Right lobe of liver (tissue), 6 donors: ENCODE results near the gene FSHR. TPM values are rescaled to one million over a fixed set of nuclear protein-coding genes. Genes with fewer than 3 reads are reported as not detected.

Source experiments
- ATAC-seq, 4 donors: fragments of 200-7000 bp; cut with Tn5 transposase; one replicate each; pipeline ENCODE4 v1.9.1; 2020; ENCODE audit warnings: mild to moderate bottlenecking in 4 of 4, moderate library complexity in 4 of 4
- DNase-seq, 3 donors: peaks; one replicate each; pipeline ENCODE4 v3.0.0-alpha.2; 2020
- H3K27ac ChIP-seq, 3 donors: fragments of 200-600 bp; one replicate each; pipeline ENCODE4 v1.8.0; 2022
- H3K27me3 ChIP-seq, 2 donors: fragments of 200-600 bp; one replicate each; pipeline ENCODE4 v1.8.0; 2022
- H3K36me3 ChIP-seq, 4 donors: fragments of 200-600 bp; sonication (generic) in 1 of 4; one replicate each; pipeline versions ENCODE4 v1.5.1 to v1.8.0; 2017 to 2022; ENCODE audit warnings: control low read depth in 1 of 4
- H3K4me1 ChIP-seq, 4 donors: fragments of 200-600 bp; sonication (generic) in 1 of 4; one replicate each; pipeline versions ENCODE4 v1.5.1 to v1.8.0; 2017 to 2022; ENCODE audit warnings: control low read depth in 1 of 4
- H3K4me3 ChIP-seq, 3 donors: fragments of 200-600 bp; one replicate each; pipeline ENCODE4 v1.8.0; 2022
- H3K9me3 ChIP-seq, 4 donors: fragments of 200-600 bp; sonication (generic) in 1 of 4; one replicate each; pipeline versions ENCODE4 v1.5.1 to v1.8.0; 2017 to 2022; ENCODE audit warnings: control low read depth in 1 of 4
- CTCF ChIP-seq, 4 donors: fragments of 200-600 bp in 3 of 4; fragments of 450-650 bp in 1 of 4; IDR thresholded peaks; one replicate each; pipeline versions ENCODE4 v1.5.1 to v1.8.0; 2016 to 2022; ENCODE audit warnings: antibody characterized with exemption in 4 of 4, mild to moderate bottlenecking in 2 of 4
- POLR2A ChIP-seq: fragments of 450-650 bp; IDR thresholded peaks from one replicate; pipeline ENCODE4 v1.6.1; 2017; ENCODE audit warnings: antibody characterized with exemption, mild to moderate bottlenecking
- WGBS: methylation state at CpG from one replicate; pipeline ENCODE4 v1.1.6; 2018; ENCODE audit warnings: low coverage, low lambda C conversion rate; ENCODE audit not compliant: insufficient coverage; ENCODE audit errors: missing lambda C conversion rate; 5-methylcytosine and 5-hydroxymethylcytosine counted together
- intact Hi-C, 2 donors: fragments of 100-400 bp; cut with DNase I; formaldehyde crosslinking; loops; one replicate each; pipeline versions ENCODE4 v1.11.2 to v1.14.1; 2022
- total RNA-seq, 6 experiments: library from RNA; depleted of rRNA in 2 of 6; stranded (reverse); fragments of >200 nt in 2 of 6; fragmentation: NEBNext Ultra II Directional in 3 of 6; extraction: Animal tissue kit (Norgen Biotek cat#: 25700) in 3 of 6; gene quantifications; one replicate each; pipeline versions ENCODE4 v1.1.0 to v1.2.4, GENCODE V29; 2016 to 2023
- donor health status: DM: no; HTN: yes; CAD: no.
- donor health status: DM: no; HTN: no; CAD: no.
- donor health status: DM: no; HTN: no; CAD: no.
- donor health status: DM: no; HTN: yes; CAD: no.
- donor health status: DM: no; HTN: yes; CAD: no.

FSHR gene
- total RNA-seq, 6 experiments from 2014 or later: 0.06 TPM; not detected in 5

GRCh38 chr2:49174750-49175149 is 20.4 kb upstream of the FSHR start:
- ATAC-seq (no peak), DNase-seq (no peak)
- H3K36me3 ChIP-seq: no peaks in the 10 kb centered on the region
- TF ChIP-seq POLR2A (no peak), CTCF (IDR thresholded peaks at IDR 0.05) (no peak)
- intact Hi-C loops: no loop called here
- H3K4me3 ChIP-seq: no peak overlapping the region
- WGBS: 62% methylated on average over 3 of the region's 3 CpGs
- no peak overlapping the region for H3K27ac ChIP-seq
- no peaks in the 10 kb centered on the region for H3K9me3 ChIP-seq
- H3K27me3 ChIP-seq: no peaks in the 10 kb centered on the region
- H3K4me1 ChIP-seq: no peaks in the 10 kb centered on the region

GRCh38 chr2:49167131-49167530 is 12.8 kb upstream of the FSHR start:
- no peaks in the 10 kb centered on the region for H3K9me3 ChIP-seq
- no peak overlapping the region for H3K27ac ChIP-seq
- no peaks in the 10 kb centered on the region for H3K27me3 ChIP-seq
- no peaks in the 10 kb centered on the region for H3K36me3 ChIP-seq
- intact Hi-C loops: no loop called here
- H3K4me1 ChIP-seq: no peaks in the 10 kb centered on the region
- H3K4me3 ChIP-seq: no peak overlapping the region
- DNase-seq (no peak), ATAC-seq (no peak)
- TF ChIP-seq POLR2A (no peak), CTCF (IDR thresholded peaks at IDR 0.05) (no peak)

- intact Hi-C loops: no loop called here
- DNase-seq (no peak), ATAC-seq (peak in 1 of 4 donors; percentile 24)
- Histone ChIP-seq H3K27me3 (no peaks in the 10 kb centered on the region), H3K9me3 (no peaks in the 10 kb centered on the region), H3K36me3 (no peaks in the 10 kb centered on the region), H3K27ac (no peak overlapping the region), H3K4me1 (no peaks in the 10 kb centered on the region), H3K4me3 (no peak overlapping the region)
- TF ChIP-seq POLR2A (no peak), CTCF (IDR thresholded peaks at IDR 0.05) (no peak)
- 14% methylated on average over 1 of the region's 3 CpGs for WGBS
Measured at GRCh38 chr2:49165662-49166061, 11.3 kb upstream of the FSHR start.

GRCh38 chr2:49164729-49165128 is 10.4 kb upstream of the FSHR start:
- WGBS: 47% methylated on average over 1 of the region's 1 CpG
- Histone ChIP-seq H3K27ac (no peak overlapping the region), H3K9me3 (no peaks in the 10 kb centered on the region), H3K27me3 (no peaks in the 10 kb centered on the region), H3K36me3 (no peaks in the 10 kb centered on the region), H3K4me3 (no peak overlapping the region), H3K4me1 (no peaks in the 10 kb centered on the region)
- DNase-seq (no peak), ATAC-seq (no peak)
- TF ChIP-seq CTCF (IDR thresholded peaks at IDR 0.05): no peak
- intact Hi-C loops: no loop called here

GRCh38 chr2:49162151-49162550 is 7.8 kb upstream of the FSHR start:
- DNase-seq (no peak), ATAC-seq (no peak)
- Histone ChIP-seq H3K27ac (no peak overlapping the region), H3K4me3 (no peak overlapping the region), H3K4me1 (no peaks in the 10 kb centered on the region), H3K9me3 (no peaks in the 10 kb centered on the region), H3K36me3 (no peaks in the 10 kb centered on the region), H3K27me3 (no peaks in the 10 kb centered on the region)
- TF ChIP-seq POLR2A (no peak), CTCF (IDR thresholded peaks at IDR 0.05) (no peak)
- WGBS: 78% methylated on average over 1 of the region's 1 CpG
- intact Hi-C loops: no loop called here
